Kidney (tissue), 14 donors: ENCODE measurements around the gene SERINC3. TPM values are rescaled to one million over a fixed set of nuclear protein-coding genes. Genes with fewer than 3 reads are reported as not detected.

ENCODE experiments used
- DNase-seq, 5 donors: peaks; one replicate each; pipeline ENCODE4 v3.0.0-alpha.2; 2013 to 2020
- FAIRE-seq: peaks from 2 replicates; lab custom pipeline; 2012; peaks lifted over from hg19 to GRCh38; lab: Jason Lieb, UNC
- H3K27ac ChIP-seq, 2 donors: one replicate each; pipeline ENCODE4 v1.7.0; 2013; ENCODE audit warnings: low read depth in 2 of 2, low read length in 2 of 2, inconsistent platforms in 1 of 2
- H3K27me3 ChIP-seq: one replicate; pipeline ENCODE4 v1.7.1; 2013; ENCODE audit warnings: low read length, inconsistent platforms; ENCODE audit not compliant: control insufficient read depth, insufficient read depth
- H3K36me3 ChIP-seq, 3 donors: one replicate each; pipeline versions ENCODE4 v1.7.0 to v1.7.1; 2013; ENCODE audit warnings: low read length in 3 of 3, control low read depth in 1 of 3, inconsistent platforms in 1 of 3; ENCODE audit not compliant: insufficient read depth in 3 of 3, control insufficient read depth in 2 of 3
- H3K4me1 ChIP-seq, 3 donors: one replicate each; pipeline versions ENCODE4 v1.7.0 to v1.7.1; 2013; ENCODE audit warnings: low read length in 3 of 3, inconsistent platforms in 1 of 3, low read depth in 1 of 3; ENCODE audit not compliant: control insufficient read depth in 2 of 3, insufficient read depth in 2 of 3
- H3K4me3 ChIP-seq, 3 donors: one replicate each; pipeline versions ENCODE4 v1.7.0 to v1.8.1; 2013; ENCODE audit warnings: low read length in 3 of 3, control low read depth in 1 of 3, inconsistent platforms in 1 of 3
- H3K9ac ChIP-seq, 3 donors: one replicate each; pipeline versions ENCODE4 v1.7.0 to v1.7.1; 2013; ENCODE audit warnings: low read length in 3 of 3, control low read depth in 1 of 3, inconsistent platforms in 1 of 3
- H3K9me3 ChIP-seq, 3 donors: one replicate each; pipeline versions ENCODE4 v1.7.0 to v1.7.1; 2013; ENCODE audit warnings: low read length in 3 of 3, control low read depth in 1 of 3, inconsistent platforms in 1 of 3; ENCODE audit not compliant: control insufficient read depth in 2 of 3, insufficient read depth in 1 of 3
- intact Hi-C: fragments of 100-400 bp; cut with DNase I; formaldehyde crosslinking; loops from one replicate; pipeline ENCODE4 v1.11.1; 2022
- polyA plus RNA-seq: library from polyadenylated mRNA; stranded (reverse); fragments of 350-450 nt; fragmentation: Illumina TruSeq; extraction: RNeasy Lipid Tissue Mini Kit (QIAGEN cat#74804); gene quantifications from one replicate; pipeline ENCODE4 v1.2.3, GENCODE V29; 2014; ENCODE audit warnings: low read depth, low replicate concordance; ENCODE audit not compliant: insufficient read depth
- total RNA-seq: library from RNA; stranded (reverse); fragmentation: NEBNext Ultra II Directional; extraction: Animal tissue kit (Norgen Biotek cat#: 25700); gene quantifications from one replicate; pipeline ENCODE4 v1.2.1, GENCODE V29; 2021
- TF ChIP-seq, protein P1 (sequence below): IDR thresholded peaks from 3 replicates; pipeline ENCODE4 v1.5.1; 2012; ENCODE audit warnings: mild to moderate bottlenecking, moderate library complexity, borderline replicate concordance; ENCODE audit not compliant: insufficient read depth; ENCODE audit errors: extremely low read depth
- donor health status: control.
- donor health status: control.
- donor health status: control.
- donor health status: control.
- donor health status: control.
- donor health status: DM: yes; HTN: yes; CAD: no.
- donor health status: Normal renal cell carcinoma (clear cell type).

SERINC3 gene
- total and polyA plus RNA-seq, 2 donors from 2014 or later = 41.6 to 90.4 TPM

DNA sequence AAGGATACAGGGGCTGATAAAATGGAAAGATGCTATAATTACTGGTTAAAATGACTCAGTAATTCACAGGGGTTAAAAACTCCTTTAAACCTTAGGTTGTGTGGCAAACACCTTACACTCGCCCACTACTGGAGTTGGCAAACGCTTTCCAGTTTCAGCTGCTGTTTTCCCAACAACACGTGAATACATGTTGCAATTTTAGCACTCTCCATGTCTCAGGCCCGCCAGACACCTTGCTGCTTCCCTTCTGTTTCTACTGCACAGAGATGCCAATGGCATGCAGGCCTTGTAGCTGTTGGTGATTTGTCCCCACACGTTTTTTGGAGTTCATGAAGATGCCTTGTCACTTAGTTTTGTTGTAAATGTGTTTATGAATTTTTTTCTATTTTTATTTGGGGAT lies 51.5 kb downstream of the SERINC3 start:
- H3K27ac ChIP-seq = no peak overlapping the region
- H3K4me1 ChIP-seq = peaks cover 0 to 3% (median 2%) of the 10 kb centered on the region in 3 donors
- H3K36me3 ChIP-seq = no peaks in the 10 kb centered on the region
- no peak overlapping the region for H3K9ac ChIP-seq
- DNase-seq (no peak), FAIRE-seq (no peak)
- TF ChIP-seq, protein P1, sequence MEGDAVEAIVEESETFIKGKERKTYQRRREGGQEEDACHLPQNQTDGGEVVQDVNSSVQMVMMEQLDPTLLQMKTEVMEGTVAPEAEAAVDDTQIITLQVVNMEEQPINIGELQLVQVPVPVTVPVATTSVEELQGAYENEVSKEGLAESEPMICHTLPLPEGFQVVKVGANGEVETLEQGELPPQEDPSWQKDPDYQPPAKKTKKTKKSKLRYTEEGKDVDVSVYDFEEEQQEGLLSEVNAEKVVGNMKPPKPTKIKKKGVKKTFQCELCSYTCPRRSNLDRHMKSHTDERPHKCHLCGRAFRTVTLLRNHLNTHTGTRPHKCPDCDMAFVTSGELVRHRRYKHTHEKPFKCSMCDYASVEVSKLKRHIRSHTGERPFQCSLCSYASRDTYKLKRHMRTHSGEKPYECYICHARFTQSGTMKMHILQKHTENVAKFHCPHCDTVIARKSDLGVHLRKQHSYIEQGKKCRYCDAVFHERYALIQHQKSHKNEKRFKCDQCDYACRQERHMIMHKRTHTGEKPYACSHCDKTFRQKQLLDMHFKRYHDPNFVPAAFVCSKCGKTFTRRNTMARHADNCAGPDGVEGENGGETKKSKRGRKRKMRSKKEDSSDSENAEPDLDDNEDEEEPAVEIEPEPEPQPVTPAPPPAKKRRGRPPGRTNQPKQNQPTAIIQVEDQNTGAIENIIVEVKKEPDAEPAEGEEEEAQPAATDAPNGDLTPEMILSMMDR = no peak
- H3K4me3 ChIP-seq = no peak overlapping the region
- intact Hi-C loops = no loop called here
- H3K9me3 ChIP-seq = no peaks in the 10 kb centered on the region
- H3K27me3 ChIP-seq = no peaks in the 10 kb centered on the region

GRCh38 chr20:44468044-44468782 lies 53.7 kb downstream of the SERINC3 start:
- no peaks in the 10 kb centered on the region for H3K9me3 ChIP-seq
- DNase-seq (no peak), FAIRE-seq (no peak)
- H3K9ac ChIP-seq = no peak overlapping the region
- intact Hi-C loops = no loop called here
- H3K27me3 ChIP-seq = no peaks in the 10 kb centered on the region
- no peak overlapping the region for H3K27ac ChIP-seq
- TF ChIP-seq, protein P1 = no peak
- H3K36me3 ChIP-seq = no peaks in the 10 kb centered on the region
- H3K4me3 ChIP-seq = no peak overlapping the region
- peaks cover 0 to 5% (median 0%) of the 10 kb centered on the region in 3 donors for H3K4me1 ChIP-seq

GRCh38 chr20:44467289-44467883 lies 54.5 kb downstream of the SERINC3 start:
- Histone ChIP-seq H3K9me3 (no peaks in the 10 kb centered on the region), H3K27ac (no peak overlapping the region), H3K27me3 (no peaks in the 10 kb centered on the region), H3K4me1 (peaks cover 0 to 5% (median 0%) of the 10 kb centered on the region in 3 donors), H3K9ac (no peak overlapping the region), H3K4me3 (no peak overlapping the region), H3K36me3 (no peaks in the 10 kb centered on the region)
- TF ChIP-seq, protein P1 = no peak
- FAIRE-seq = no peak
- no peak for DNase-seq
- intact Hi-C loops = no loop called here
